HG03139 (cell line): ENCODE data around the gene HEXD.
"Not testable (repeated sequence)": the region's sequence is repeated elsewhere in the genome, so short reads cannot be mapped to it uniquely, and the experiment has no call there.

Experiments used
- ATAC-seq: cut with Tn5 transposase; IDR thresholded peaks from one replicate; pipeline ENCODE4 v1.9.1; 2021; ENCODE audit not compliant: unreplicated experiment

Gene HEXD

DNA sequence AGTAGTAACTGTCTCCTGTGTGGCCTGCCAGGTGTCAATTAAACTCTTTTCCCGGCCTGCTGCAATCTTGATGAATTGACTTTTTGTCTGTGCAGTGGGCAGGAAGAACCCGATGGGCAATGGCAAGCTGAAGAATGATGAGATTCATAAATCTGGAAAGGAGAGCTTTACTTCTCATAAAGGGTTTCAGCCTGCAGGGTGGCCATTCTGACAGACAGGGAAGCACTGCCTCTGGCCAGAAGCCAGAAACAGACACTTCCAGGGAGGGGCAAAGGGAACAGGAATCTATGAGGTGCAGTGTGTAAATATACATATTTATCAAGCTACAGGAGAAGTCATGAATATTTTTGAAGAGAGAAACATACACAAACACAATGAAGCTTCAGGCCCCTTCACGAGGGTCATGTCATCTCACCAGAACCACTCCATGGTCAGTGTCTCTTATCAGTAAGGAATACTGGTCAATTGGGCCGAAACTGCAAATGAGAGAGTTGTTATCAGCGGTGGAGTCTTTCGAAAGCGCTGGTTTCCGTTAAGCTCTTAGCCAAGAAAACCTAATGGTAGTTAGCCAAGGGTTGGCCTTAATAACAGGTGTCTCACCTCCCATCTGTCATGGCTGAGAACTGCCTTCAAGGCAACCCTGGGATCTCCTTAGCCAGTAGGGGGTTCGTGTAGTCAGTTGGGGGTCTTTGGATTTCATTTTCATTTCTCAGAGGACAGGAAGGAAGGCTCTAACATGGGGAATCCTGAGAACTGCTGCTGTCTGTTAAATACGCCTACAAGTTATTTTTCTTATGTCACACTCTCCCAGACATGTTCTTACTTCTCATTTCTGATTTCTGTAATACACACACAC lies 39.2 kb downstream of the HEXD start:
- no peak for ATAC-seq

- no peak for ATAC-seq
Observed at GRCh38 chr17:82457929-82458178, 39.7 kb downstream of the HEXD start.

DNA sequence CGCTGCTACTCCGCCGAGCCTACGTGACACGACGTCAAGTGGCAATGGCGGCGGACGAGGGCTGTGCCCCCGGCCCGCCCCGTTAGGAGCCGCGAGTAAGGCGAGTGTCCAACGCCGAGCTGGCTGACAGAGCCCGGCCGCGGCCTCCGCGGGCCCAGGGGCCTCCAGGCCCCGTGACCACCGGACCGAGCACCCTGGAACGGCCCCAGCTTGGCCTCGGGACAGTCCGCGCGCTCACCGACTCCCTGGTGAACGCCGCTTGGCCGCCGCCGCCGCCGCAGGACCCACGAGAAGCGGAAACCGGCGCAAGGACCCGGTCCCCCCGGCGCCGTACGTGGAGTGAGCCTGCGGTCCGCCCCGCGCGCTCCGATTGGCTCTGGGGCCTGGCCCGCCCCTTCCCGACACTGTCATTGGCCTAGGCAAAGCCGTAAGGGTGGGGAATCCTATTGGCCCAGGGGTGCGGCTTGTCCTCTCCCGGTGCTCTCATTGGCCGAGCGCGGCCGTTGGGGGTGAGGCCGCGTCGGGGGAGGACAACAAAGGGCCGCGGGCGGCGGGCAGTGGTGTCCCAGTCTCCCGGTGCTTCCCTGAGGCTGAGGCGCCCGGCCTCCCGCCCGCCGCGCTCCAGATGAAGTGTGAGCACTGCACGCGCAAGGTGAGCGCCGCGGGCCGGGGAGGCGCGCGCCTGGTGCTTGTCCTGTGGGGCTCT lies 40.2 kb downstream of the HEXD start, which contains the start of gene NARF:
TSS of gene NARF (plus strand) at position 563 of the 706 bp plus-strand sequence. CDS start at position 626, 63 bp downstream.
- ATAC-seq = peak; percentile 94

GRCh38 chr17:82458885-82459424 lies 40.8 kb downstream of the HEXD start:
- no peak for ATAC-seq

- ATAC-seq = not testable (repeated sequence)
Observed at GRCh38 chr17:82459936-82460335, 41.8 kb downstream of the HEXD start.

- no peak for ATAC-seq
Observed at GRCh38 chr17:82461827-82462524, 43.8 kb downstream of the HEXD start.

DNA sequence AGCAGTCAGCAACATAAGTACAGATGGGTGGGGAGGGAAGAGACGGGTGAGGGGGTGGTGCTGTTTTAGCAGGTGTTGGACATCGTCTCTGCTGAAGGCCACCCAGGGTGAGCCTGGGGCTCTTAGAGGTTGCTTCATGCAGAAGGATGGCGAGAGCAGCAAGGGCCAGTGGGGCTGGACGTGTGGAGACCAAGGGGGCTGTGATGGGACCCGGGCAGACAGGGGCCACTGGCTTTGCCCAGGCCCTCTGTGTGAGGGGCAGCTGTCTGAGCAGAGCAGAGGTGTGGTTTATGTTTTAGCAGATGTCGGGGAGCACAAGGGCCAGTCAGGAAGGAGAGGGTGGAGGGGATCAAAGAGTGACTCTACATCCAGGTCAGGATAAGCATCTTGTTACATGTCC lies 45.2 kb downstream of the HEXD start:
- ATAC-seq = no peak

GRCh38 chr17:82463925-82464566 lies 45.9 kb downstream of the HEXD start:
- no peak for ATAC-seq

DNA sequence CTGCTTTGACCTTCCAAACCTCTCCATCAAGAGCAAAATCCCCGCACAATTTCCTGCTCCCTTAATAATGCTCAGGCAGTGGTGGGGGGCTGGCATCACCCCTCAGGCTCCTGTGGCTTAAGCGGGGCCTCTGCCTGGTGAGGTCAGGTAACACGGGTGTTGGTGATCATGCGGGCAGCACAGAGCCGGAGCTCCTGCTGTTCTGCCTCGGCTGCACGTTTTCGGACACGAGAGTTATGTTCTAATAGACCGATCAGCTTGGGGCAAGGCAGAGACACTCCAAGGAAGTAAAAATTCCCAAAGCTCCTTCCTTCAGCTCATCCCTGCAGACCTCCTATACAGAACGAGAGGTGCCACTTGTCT lies 46.4 kb downstream of the HEXD start:
- no peak for ATAC-seq

DNA sequence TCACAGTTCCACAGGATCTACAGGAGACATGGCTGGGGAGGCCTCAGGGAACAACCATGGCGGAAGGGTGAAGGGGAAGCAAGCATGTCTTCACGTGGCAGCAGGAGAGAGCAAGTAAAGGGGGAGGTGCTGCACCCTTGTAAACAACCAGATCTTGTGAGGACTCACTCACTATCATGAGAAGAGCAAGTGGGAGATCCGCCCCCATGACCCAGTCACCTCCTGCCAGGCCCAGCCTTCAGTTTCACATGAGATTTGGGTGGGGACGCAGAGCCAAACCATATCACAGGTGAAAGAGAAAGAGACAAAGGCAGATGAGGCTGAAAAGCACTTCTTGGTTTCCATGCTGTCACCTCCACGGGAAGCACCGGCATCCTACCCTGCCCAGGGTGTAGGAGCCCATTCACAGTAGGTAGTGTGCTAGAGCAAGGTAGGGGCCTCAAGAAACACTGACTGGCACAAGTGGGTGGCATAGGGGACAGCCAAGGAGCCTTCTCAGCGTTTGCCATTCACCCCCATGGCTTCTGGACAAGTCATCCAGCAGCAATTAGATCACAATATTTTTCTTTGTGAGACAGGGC lies 47.0 kb downstream of the HEXD start:
- ATAC-seq = no peak

DNA sequence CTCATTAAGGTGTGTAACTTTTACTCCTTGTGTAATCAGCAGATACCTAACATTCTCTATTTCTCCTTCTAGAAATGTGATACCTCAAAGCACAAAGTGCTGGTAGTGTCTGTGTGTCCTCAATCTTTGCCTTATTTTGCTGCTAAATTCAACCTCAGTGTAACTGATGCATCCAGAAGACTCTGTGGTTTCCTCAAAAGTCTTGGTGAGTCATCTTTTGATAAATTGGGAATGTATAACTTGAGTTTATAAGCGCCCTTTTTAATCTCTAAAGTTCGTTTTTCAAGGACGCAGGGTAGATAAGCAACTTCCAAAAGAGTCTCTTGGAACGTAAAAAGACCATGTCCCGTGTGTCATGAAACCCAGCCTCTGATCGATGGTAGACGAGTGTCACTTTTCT lies 50.5 kb downstream of the HEXD start:
- no peak for ATAC-seq

- no peak for ATAC-seq
Observed at GRCh38 chr17:82470065-82470464, 51.9 kb downstream of the HEXD start.

DNA sequence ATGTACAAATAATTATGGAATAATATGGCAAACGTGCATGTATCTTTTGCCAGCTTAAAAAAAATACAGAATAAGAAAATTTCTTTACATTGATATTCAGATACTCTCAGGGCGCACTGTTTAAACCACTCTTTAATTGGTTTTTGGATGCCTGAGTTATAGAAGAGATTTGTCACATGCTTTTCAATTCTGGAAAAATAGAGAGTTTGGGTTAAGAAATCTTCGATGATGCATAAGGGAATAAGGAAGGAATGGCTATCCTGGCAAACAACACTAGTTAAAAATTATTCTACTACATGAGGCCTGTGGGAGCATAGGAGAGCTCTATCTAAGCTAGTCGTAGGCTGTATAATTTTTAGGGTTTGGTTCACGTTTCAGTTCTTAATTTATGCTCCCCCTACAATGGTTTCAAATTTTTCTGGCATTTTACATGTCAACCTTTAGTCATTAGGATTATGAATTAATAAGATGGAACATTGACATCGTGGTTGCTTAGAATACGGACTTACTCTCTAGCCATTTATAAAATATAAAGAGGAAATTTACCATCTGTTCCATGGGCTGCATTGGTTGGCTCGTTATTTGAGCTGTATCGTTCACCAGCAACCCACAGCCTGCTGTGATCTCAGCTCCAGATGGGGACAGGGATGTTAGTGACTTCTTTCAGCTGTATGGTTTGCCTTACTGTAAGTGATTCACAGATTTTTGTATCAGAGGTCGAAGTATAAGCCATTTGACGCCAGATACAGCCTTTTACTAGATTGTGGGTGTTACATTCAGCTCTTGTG lies 56.3 kb downstream of the HEXD start:
- ATAC-seq = no peak

DNA sequence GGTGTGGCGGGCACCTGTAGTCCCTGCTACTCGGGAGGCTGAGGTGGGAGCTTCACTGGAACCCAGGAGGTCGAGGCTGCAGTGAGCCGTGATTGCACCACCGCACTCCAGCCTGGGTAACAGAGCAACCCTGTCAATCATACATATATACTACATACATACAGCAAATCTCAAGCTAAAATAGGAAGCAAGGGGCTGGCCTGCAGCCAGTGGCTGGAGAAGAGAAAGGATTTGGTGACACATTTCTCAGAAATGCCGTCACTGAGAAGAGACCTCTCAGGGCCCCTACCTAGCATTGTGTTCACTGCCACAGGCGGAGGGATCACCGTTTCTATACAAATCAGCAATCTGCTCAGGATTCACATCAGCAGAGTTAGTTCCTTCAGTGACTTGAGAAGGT lies 57.3 kb downstream of the HEXD start:
- no peak for ATAC-seq

- ATAC-seq = no peak
Observed at GRCh38 chr17:82477934-82478333, 59.8 kb downstream of the HEXD start.

GRCh38 chr17:82479602-82480001 lies 61.5 kb downstream of the HEXD start:
- no peak for ATAC-seq

GRCh38 chr17:82480318-82480717 lies 62.2 kb downstream of the HEXD start:
- no peak for ATAC-seq

GRCh38 chr17:82483204-82483660 lies 65.1 kb downstream of the HEXD start:
- ATAC-seq = no peak

DNA sequence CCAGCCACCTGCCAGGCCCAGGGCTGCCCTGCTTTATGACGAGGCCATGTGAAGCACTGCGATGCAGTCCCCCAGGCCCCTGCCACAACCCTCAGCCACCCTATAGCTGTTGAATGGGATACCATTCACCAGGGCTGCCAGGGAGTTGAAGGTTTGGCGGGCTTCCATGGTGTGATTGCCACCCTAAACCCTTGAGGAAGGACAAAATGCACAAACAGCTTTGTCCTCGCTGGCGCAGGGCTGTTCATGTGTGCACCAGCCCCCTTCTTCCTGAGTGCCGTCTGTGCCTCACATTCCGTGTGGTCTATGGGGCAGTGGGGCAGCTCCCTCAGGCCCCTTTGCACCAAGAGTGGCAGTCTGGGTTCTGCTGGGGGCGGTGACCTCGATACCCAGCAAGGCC lies 65.7 kb downstream of the HEXD start:
- no peak for ATAC-seq
